Neural crest cell (in vitro differentiated cells): ENCODE data around the gene LRRC49. TPM values are rescaled to one million over a fixed set of nuclear protein-coding genes. Genes with fewer than 3 reads are reported as not detected.

Experiments used
- DNase-seq: peaks from one replicate; pipeline ENCODE4 v3.0.0; 2021; ENCODE audit warnings: low read depth, mixed read lengths, low spot score
- H3K27ac Mint-ChIP-seq: one replicate; pipeline ENCODE4 v1.8.0; 2021; ENCODE audit warnings: mild to moderate bottlenecking, mixed read lengths; ENCODE audit not compliant: unreplicated experiment
- H3K27me3 Mint-ChIP-seq: 2 replicates; pipeline ENCODE4 v1.8.0; 2021; ENCODE audit warnings: low read depth, mild to moderate bottlenecking, mixed read lengths
- H3K36me3 Mint-ChIP-seq: 2 replicates; pipeline ENCODE4 v1.8.0; 2021; ENCODE audit warnings: low read depth, mild to moderate bottlenecking, mixed read lengths
- H3K4me1 Mint-ChIP-seq: 2 replicates; pipeline ENCODE4 v1.8.0; 2021; ENCODE audit warnings: mixed read lengths
- H3K4me3 Mint-ChIP-seq: one replicate; pipeline ENCODE4 v1.8.0; 2021; ENCODE audit warnings: mild to moderate bottlenecking, mixed read lengths
- H3K9me3 Mint-ChIP-seq: 2 replicates; pipeline ENCODE4 v1.8.0; 2021; ENCODE audit warnings: mixed read lengths
- total RNA-seq: library from RNA; stranded (reverse); gene quantifications from 2 replicates; pipeline ENCODE4 v1.2.1, GENCODE V29; 2021
- TF ChIP-seq, protein P1 (sequence below): fragments of 200-600 bp; sonication (generic); conservative IDR thresholded peaks from 2 replicates; pipeline ENCODE4 v1.5.0; 2021; ENCODE audit warnings: antibody characterized with exemption, mild to moderate bottlenecking

The LRRC49 gene
- total RNA-seq, 1 donor from 2014 or later = 20.9 TPM

DNA sequence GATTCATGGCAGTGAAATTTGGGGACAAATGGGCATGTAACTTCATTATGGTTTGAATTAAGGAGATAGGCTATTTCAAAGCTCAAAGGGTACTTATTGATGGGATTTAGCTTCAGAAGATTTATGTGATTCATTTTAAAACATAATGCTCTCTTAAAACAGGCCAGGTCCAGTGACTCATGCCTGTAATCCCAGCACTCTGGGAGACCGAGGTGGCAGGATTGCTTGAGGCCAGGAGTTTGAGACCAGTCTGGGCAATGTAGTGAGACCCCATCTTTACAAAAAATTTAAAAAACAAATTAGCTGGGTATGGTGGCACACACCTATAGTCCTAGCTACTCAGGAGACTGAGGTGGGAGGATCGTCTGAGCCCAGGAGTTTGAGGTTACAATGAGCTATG, 11.8 kb upstream of the LRRC49 start:
- H3K4me3 Mint-ChIP-seq = no peak overlapping the region
- H3K27ac Mint-ChIP-seq = no peak overlapping the region
- no peaks in the 10 kb centered on the region for H3K9me3 Mint-ChIP-seq
- H3K4me1 Mint-ChIP-seq = peaks cover 6% of the 10 kb centered on the region
- TF ChIP-seq, protein P1, sequence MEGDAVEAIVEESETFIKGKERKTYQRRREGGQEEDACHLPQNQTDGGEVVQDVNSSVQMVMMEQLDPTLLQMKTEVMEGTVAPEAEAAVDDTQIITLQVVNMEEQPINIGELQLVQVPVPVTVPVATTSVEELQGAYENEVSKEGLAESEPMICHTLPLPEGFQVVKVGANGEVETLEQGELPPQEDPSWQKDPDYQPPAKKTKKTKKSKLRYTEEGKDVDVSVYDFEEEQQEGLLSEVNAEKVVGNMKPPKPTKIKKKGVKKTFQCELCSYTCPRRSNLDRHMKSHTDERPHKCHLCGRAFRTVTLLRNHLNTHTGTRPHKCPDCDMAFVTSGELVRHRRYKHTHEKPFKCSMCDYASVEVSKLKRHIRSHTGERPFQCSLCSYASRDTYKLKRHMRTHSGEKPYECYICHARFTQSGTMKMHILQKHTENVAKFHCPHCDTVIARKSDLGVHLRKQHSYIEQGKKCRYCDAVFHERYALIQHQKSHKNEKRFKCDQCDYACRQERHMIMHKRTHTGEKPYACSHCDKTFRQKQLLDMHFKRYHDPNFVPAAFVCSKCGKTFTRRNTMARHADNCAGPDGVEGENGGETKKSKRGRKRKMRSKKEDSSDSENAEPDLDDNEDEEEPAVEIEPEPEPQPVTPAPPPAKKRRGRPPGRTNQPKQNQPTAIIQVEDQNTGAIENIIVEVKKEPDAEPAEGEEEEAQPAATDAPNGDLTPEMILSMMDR = no peak
- no peak for DNase-seq
- peaks cover 3% of the 10 kb centered on the region for H3K36me3 Mint-ChIP-seq
- no peaks in the 10 kb centered on the region for H3K27me3 Mint-ChIP-seq

DNA sequence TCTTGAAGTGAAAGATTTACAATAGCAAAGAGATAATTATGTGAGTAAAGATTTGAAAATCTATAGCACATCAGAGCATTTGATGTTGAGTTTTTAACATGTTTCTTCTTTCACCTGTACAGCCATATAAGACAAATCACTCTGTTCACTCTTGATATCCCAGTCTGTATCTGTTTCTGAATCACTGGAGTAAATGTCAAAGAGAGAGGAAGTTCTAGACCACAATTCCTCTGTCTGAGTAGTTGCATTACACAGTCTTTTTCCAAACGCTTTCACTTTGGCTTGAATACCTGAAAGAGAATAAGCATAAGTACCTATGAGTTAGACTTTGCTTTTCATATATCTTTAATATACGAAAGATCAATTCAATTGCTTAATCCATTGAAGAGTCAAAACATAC, 10.3 kb upstream of the LRRC49 start:
- no peak for DNase-seq
- Mint-ChIP-seq H3K4me1 (no peaks in the 10 kb centered on the region), H3K9me3 (no peaks in the 10 kb centered on the region), H3K27me3 (no peaks in the 10 kb centered on the region), H3K36me3 (peaks cover 3% of the 10 kb centered on the region), H3K27ac (no peak overlapping the region), H3K4me3 (no peak overlapping the region)
- TF ChIP-seq, protein P1 = no peak

DNA sequence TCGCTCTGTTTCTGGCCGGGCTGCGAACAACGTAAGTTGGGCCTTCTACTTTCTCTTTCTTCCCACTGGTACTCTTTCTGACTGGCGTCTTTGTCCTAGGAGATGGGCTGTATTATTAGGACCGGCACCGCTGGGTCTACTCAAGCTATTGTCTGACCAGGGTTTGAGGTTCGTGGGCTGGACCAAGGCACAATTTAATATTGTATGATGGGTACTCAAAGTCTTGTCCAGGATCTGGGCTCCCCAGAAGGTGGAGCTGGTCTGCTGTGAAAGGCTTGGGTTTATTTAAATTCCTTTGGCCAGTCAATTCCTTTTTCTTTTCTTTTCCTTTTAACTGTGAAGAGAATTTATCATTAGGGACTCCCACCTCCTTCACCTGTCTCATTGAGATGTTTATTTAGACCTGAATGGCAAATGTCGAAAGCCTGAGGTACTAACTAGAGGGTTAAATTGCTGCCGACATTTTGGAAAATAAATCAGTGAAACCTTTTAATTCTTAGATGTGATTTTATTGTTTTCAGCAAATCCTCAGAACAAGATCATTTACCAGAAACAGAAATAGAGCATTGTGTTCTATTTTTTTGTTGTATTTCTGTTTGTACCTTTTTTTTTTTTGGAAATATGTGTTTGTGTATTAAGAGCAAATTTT, 410 bp downstream of the LRRC49 start:
- peak overlapping the region; percentile 99 for H3K27ac Mint-ChIP-seq
- TF ChIP-seq, protein P1 = peak; percentile 65
- no peaks in the 10 kb centered on the region for H3K9me3 Mint-ChIP-seq
- H3K36me3 Mint-ChIP-seq = peaks cover 2% of the 10 kb centered on the region
- H3K4me1 Mint-ChIP-seq = peaks cover 31% of the 10 kb centered on the region
- DNase-seq = no peak
- H3K27me3 Mint-ChIP-seq = no peaks in the 10 kb centered on the region
- peak overlapping the region; percentile 97 for H3K4me3 Mint-ChIP-seq

DNA sequence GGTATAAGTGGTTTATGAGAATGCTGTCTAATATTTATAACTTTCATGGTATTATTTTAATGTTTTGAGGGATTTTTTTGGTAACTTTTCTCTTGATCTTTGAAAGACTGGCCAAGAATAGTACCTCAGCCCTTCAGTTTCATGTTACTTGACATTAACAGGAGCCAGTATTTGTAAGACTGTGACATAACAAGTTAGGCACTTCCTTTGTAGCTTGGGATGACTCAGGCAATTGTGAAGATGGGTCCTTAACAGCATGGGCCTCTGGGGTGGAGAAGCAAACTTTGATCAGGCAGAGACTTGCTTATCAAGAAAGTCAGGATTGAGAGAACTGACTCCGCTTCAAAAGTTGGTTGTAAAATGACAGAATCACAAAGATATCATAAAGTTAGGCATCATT, 9.5 kb downstream of the LRRC49 start:
- no peaks in the 10 kb centered on the region for H3K27me3 Mint-ChIP-seq
- H3K36me3 Mint-ChIP-seq = peaks cover 17% of the 10 kb centered on the region
- H3K4me1 Mint-ChIP-seq = no peaks in the 10 kb centered on the region
- peaks cover 3% of the 10 kb centered on the region for H3K9me3 Mint-ChIP-seq
- TF ChIP-seq, protein P1 = no peak
- no peak overlapping the region for H3K4me3 Mint-ChIP-seq
- peak overlapping the region; percentile 27 for H3K27ac Mint-ChIP-seq
- DNase-seq = no peak

DNA sequence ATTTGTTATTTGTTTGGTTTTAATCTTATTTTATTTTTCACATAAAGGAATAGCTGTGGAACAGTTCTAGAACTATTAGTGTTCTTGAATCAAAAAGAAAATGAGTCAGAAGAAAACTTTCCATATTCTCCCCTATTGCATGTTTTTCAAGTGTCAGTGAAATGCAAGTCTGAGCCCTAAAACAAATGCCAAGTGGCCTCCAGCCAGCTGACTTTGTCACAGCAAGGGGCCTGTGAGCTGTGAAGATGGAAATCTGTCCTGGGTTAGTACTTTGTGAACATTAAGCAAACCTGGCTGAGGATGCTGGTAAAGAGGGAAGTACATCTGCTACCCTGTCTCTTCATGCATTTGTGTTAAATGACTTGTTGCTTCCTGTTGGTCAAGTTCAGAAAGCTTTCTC, 14.2 kb downstream of the LRRC49 start:
- Mint-ChIP-seq H3K4me3 (no peak overlapping the region), H3K36me3 (peaks cover 42% of the 10 kb centered on the region)

More for the DNA sequence above, 14.2 kb downstream of the LRRC49 start:
- H3K27ac Mint-ChIP-seq = no peak overlapping the region
- peaks cover 12% of the 10 kb centered on the region for H3K9me3 Mint-ChIP-seq
- H3K27me3 Mint-ChIP-seq = no peaks in the 10 kb centered on the region
- DNase-seq = no peak
- no peaks in the 10 kb centered on the region for H3K4me1 Mint-ChIP-seq
- TF ChIP-seq, protein P1 = no peak
